AG20443 (cell line): Measurements from ENCODE around the gene NOD1.

ENCODE experiments used
- DNase-seq: peaks from one replicate; pipeline ENCODE4 v3.0.0; 2012; ENCODE audit warnings: low spot score, mixed read lengths

Gene NOD1

GRCh38 chr7:30450240-30450982 is 28.2 kb downstream of the NOD1 start:
- DNase-seq = no peak

DNA sequence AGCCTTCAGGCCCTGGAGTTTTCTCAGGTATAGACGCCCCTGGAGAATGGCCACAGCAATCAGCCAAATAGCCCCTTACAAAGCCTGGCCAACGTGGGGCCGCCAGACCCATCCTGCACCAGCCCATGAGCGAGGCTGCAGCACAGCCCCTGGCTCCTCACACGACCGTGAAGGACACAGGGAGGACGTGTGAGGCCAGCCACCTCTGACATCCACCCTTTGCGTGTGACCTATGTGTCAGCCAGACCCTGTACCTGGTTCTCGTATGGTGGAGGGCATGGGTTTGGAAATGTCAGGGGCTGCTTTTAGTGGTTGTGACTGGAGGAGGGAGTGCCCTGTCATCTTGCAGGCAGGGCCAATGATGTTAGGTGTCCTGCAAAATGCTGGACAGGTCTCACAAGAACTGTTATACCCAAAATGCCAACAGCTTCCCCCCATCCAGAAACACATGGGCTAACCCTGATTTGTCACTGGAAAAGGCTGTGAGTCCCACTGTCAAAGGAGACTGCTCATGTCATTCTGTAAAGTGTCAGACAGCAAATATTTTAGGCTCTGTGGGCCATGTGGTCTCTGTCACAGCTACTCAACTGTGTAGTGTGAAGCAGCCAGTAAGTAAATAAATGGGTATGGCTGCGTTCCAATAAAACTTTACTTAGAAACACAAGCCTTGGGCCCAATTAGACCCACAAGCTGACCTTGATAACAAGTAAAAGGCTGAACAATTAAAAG is 30.0 kb downstream of the NOD1 start:
- DNase-seq = no peak

DNA sequence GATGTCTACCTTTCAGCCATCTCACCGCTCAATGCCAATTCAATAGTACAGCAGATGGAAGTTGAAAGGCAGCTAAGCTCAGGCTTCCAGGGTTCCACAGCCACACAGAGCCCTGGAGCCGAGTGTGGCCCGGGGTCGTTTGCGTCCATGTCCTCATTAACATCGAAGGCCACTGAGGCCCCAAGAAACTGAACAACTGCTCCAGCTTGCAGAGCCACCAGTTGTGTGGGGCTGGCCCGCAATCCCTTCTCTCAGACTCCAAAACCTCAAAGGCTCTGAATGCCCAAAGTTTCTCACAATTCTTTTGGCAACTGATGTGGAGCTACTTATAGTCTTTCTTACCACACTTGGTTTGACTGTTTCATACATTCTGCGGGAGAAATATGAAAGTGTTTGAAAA is 31.1 kb downstream of the NOD1 start:
- DNase-seq = no peak

GRCh38 chr7:30446266-30446665 is 32.3 kb downstream of the NOD1 start:
- no peak for DNase-seq

GRCh38 chr7:30445770-30446169 is 32.8 kb downstream of the NOD1 start:
- DNase-seq = peak; percentile 41

DNA sequence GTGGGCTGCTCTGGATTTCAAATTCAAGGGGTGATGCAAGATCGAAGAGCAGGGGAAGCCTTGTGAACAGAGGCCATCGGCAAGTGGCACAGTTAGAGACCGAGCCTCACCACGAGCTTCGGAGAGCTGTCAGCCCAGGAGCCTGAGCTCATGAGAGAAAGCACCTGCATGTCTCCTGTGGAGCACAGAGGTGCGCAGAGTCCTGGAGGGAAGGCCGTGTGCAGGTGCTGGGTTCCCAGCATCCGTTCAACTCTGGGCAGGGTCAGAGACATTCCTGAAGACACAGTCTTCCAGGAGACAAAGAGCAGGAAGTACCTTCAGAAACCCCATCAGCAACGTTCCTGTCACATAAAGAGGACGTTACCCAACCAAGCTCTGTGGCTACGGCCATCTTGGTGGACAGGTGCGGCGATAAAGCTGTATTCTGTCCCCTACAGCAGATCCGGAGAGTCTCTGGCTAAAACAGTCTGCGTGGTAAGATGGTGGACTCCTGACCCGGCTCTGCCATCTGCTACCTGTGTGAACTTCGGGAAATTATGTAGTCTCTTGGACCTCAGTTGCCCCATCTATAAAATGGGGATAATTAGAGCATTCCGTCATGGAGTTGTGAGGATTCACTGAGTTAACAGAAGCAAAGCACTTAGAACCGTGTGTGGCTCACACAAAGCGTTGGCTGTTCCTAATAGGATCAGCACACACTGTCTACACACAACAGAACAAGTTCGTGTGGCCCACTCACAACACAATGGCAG is 40.6 kb downstream of the NOD1 start:
- DNase-seq = no peak

- no peak for DNase-seq
Measured at GRCh38 chr7:30436518-30436917, 42.1 kb downstream of the NOD1 start.

- DNase-seq = no peak
Measured at GRCh38 chr7:30436046-30436445, 42.5 kb downstream of the NOD1 start.

GRCh38 chr7:30434140-30434799 is 44.3 kb downstream of the NOD1 start:
- no peak for DNase-seq

DNA sequence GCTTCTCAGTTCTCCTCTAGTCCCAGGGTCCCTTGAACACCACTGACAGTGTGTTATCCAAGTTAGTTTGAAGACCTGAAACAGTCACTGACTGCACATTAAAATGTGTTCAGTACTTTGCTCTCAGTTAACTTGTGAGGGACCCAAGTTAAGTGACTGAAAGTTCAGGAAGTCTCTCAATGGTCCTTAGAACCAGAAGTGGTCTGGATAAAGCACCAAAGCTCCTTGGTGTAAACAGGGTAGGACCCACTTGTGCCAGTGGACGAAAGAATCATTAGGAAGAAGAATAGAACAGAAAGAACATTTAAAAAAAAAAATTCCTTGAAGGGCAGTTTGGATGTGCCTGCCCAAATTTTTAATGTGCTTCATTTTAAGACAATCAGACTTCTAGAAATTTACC is 45.1 kb downstream of the NOD1 start:
- no peak for DNase-seq

DNA sequence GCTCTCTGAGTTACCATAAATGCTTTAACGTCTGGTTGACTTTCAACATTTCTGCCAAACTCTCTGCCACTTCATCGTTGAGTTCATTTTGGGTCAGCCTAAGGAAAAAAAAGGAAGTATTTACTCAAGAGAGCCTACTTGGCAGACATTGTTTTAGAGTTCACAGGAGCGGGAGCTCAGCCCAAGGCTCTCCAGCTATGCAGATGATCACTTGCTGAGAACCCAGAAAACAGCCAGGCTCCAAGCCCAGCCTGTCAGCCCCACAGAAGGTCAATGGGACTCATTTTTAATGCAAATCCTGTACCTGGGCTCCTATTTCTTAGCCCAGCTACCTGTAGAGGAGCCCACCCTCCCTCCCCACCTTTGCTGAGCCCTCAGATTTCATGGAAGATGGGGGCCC is 45.5 kb downstream of the NOD1 start:
- peak; percentile 75 for DNase-seq

DNA sequence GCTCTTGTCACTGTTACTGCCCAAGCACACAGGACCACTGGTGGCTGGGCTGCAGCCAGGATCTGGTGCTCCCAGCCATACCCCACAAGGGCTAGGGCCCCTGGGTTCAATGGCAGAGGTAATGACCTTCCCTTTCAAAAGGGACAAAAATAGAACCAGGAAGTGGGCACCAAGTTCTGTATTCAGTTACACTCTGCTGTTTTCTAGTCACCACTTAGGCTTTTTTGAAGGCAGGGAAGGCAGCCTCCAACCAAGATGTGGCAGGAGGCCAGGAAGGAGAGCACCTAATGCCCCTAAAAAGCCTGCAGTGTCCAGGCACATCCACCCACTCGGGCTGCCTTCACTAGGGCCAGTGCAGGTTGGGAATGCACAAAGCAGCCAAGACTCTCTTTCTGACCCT is 47.8 kb downstream of the NOD1 start:
- no peak for DNase-seq

DNA sequence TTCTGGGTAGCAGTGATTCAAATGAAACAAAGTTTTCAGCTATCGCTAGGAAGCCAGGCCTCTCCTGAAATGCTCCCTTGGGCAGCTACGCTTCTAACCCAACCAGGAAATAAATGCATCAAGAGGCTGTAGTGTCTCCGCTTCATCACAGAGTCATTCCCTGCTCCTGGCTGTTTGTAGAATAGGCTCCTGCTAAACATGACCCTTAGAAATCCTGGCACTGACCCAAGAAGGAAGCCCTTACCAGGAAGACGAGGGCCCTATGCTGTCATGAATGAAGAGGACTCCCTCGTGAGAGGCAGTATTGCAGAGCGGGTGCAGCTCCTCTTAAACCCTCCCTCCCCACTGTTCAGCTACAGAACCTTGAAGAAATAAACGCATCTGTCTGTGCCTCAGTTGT is 48.3 kb downstream of the NOD1 start:
- no peak for DNase-seq

DNA sequence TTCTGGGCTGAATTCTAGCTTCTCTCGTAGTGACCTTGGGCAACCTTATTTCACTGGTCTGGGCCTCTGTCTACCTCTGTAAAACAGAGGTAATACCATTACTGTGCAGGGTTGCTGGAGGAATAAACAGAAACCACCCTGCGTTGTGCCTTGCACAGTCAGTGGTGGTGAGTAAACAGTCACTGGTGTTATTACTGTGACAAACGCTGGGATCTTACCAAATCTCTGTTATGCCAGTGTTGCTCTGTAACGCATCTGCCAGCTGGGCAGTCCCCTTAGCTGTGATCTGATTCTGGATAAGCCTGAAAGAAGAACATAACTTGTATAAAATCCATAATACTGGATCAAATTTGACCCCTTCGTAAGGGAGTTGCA is 49.4 kb downstream of the NOD1 start:
- DNase-seq = no peak

GRCh38 chr7:30428246-30429155 is 50.1 kb downstream of the NOD1 start:
- no peak for DNase-seq

GRCh38 chr7:30427296-30428070 is 51.1 kb downstream of the NOD1 start:
- no peak for DNase-seq

- no peak for DNase-seq
Measured at GRCh38 chr7:30424506-30424905, 54.1 kb downstream of the NOD1 start.

DNA sequence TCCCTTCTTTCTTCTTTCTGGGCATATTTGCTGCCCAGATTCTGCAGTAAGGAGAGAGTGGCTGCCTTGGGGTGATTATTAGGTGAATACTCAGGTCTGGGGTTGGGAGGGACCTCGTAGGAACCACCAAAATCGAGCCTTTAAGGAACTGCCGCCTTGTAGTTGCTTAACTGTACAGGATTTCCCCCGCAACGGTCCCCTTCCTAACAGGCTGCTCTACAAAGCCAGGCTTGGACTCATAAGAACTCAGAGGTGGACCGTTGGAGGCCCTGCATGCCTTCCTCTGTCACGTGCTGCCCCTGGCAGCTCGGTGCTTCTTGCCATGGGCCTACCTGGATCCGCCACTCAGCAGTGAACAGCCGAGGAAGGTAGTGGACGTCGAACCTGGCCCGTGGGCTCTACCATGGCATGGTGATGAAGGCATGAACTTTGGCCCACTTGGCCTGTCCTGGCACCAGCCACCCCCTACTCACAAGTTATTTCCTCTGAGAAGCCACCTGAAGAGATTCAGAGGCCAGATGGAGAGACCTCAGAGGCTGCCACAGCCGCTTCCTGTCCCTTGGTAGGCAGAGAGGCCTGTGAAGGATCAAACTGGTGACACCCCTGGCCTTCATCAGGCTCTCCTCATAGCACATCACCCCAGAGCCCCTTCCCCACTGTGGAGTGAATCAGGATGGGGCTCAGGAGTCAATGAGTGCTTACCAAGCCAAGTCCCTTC is 54.6 kb downstream of the NOD1 start:
- DNase-seq = no peak

- no peak for DNase-seq
Measured at GRCh38 chr7:30422922-30423321, 55.7 kb downstream of the NOD1 start.

DNA sequence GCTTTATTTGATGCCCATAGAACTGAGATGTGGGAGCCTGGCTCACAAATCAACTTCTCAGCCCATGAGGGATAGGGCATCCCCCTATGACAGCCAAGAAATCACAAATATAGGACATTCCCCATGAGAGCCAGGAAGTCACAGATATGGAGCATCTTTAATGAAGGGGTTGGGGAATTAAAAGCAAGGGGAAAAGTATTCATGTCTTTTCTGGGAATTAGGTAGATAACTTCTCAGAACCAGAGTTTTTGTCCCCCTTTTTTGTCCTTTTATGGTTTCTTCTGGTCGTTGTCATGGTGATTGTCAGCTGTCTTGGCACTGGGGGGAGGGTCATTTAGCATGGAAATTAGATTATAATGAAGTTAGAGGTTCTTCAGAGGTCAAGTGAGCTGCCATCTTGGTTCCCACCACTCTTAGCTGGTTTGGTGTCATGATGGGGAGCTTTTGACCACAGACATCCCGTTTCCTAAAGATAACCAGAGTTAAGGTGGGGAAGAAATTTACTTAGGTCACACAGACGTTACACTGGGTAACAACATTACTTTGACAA is 56.9 kb downstream of the NOD1 start:
- no peak for DNase-seq
